ENCODE results near the gene VARS2. TPM values are rescaled to one million over a fixed set of nuclear protein-coding genes. Genes with fewer than 3 reads are reported as not detected.

Gene VARS2
- total and polyA plus RNA-seq, 8 donors, result 11.3 to 40.6 (median 18.9) TPM

GRCh38 chr6:30885481-30885998 is 28.5 kb upstream of the VARS2 start:
- no peak for TF ChIP-seq CTCF (IDR thresholded peaks at IDR 0.05)
- H3K27me3 ChIP-seq, result no peaks in the 10 kb centered on the region
- H3K27ac ChIP-seq, result peak overlapping the region; percentile 42 to 96 (median 89)
- intact Hi-C loops (cut with DNase I), result loop anchor here in 1 of 3 donors (10.0 kb wide), 1 partner anchor 151 kb away; no protein-coding TSS in a partner anchor
- WGBS, 2 donors, result 10 to 11% methylated on average over 7 of the region's 7 CpGs
- H3K4me3 ChIP-seq, result peak overlapping the region; percentile 69 to 75 (median 73)
- peaks cover 15 to 27% (median 20%) of the 10 kb centered on the region in 3 donors for H3K4me1 ChIP-seq
- peaks cover 0 to 21% (median 7%) of the 10 kb centered on the region in 3 donors for H3K36me3 ChIP-seq
- no peak for FAIRE-seq
- no peaks in the 10 kb centered on the region for H3K9me3 ChIP-seq
- ATAC-seq, result peak; percentile 11 to 27 (median 22)
- DNase-seq, result peak in 3 of 6 donors; percentile 45 to 65 (median 56)

- intact Hi-C loops (cut with DNase I), result loop anchor here in 1 of 3 donors (10.0 kb wide), 1 partner anchor 151 kb away; no protein-coding TSS in a partner anchor
- FAIRE-seq, result no peak
- Histone ChIP-seq H3K9me3 (no peaks in the 10 kb centered on the region), H3K4me3 (peak overlapping the region in 2 of 4 donors; percentile 73 to 75), H3K36me3 (peaks cover 0 to 28% (median 7%) of the 10 kb centered on the region in 3 donors), H3K27ac (peak overlapping the region; percentile 42 to 96 (median 70)), H3K4me1 (peaks cover 15 to 27% (median 20%) of the 10 kb centered on the region in 3 donors), H3K27me3 (no peaks in the 10 kb centered on the region)
- 16 to 24% methylated on average over 18 of the region's 18 CpGs for WGBS, 2 donors
- peak in 3 of 4 donors; percentile 1 to 16 (median 2) for ATAC-seq
- no peak for TF ChIP-seq CTCF (IDR thresholded peaks at IDR 0.05)
- peak in 3 of 6 donors; percentile 33 to 46 (median 44) for DNase-seq
Observed at GRCh38 chr6:30885999-30886896, 27.8 kb upstream of the VARS2 start.

GRCh38 chr6:30886897-30887255 is 27.2 kb upstream of the VARS2 start:
- H3K4me3 ChIP-seq, result peak overlapping the region in 1 of 4 donors; percentile 75
- TF ChIP-seq CTCF (IDR thresholded peaks at IDR 0.05), result no peak
- FAIRE-seq, result no peak
- H3K36me3 ChIP-seq, result peaks cover 0 to 30% (median 7%) of the 10 kb centered on the region in 3 donors
- DNase-seq, result no peak
- H3K4me1 ChIP-seq, result peaks cover 15 to 27% (median 20%) of the 10 kb centered on the region in 3 donors
- intact Hi-C loops (cut with DNase I), result loop anchor here in 1 of 3 donors (10.0 kb wide), 1 partner anchor 152 kb away; no protein-coding TSS in a partner anchor
- no peaks in the 10 kb centered on the region for H3K27me3 ChIP-seq
- no peak for ATAC-seq
- H3K9me3 ChIP-seq, result no peaks in the 10 kb centered on the region
- H3K27ac ChIP-seq, result peak overlapping the region in 3 of 4 donors; percentile 46 to 96 (median 95)

GRCh38 chr6:30887901-30888815 is 25.9 kb upstream of the VARS2 start:
- Histone ChIP-seq H3K9me3 (no peaks in the 10 kb centered on the region), H3K27ac (no peak overlapping the region), H3K27me3 (no peaks in the 10 kb centered on the region), H3K4me3 (no peak overlapping the region), H3K36me3 (peaks cover 0 to 43% (median 17%) of the 10 kb centered on the region in 3 donors), H3K4me1 (peaks cover 8 to 20% (median 19%) of the 10 kb centered on the region in 3 donors)
- no peak for FAIRE-seq
- intact Hi-C loops (cut with DNase I), result loop anchor here in 1 of 3 donors (10.0 kb wide), 1 partner anchor 153 kb away; no protein-coding TSS in a partner anchor
- TF ChIP-seq CTCF (IDR thresholded peaks at IDR 0.05), result no peak
- no peak for DNase-seq
- ATAC-seq, result no peak
- 48 to 61% methylated on average over 6 of the region's 6 CpGs for WGBS, 2 donors
